H1 (cell line): Measurements from ENCODE around the gene ACKR1. TPM values are rescaled to one million over a fixed set of nuclear protein-coding genes. Genes with fewer than 3 reads are reported as not detected.

Source experiments
- ATF2 ChIP-seq: IDR thresholded peaks from 2 replicates; pipeline ENCODE4 v1.6.1; 2012; ENCODE audit warnings: low read length, inconsistent platforms
- CREB1 ChIP-seq: IDR thresholded peaks from 2 replicates; pipeline ENCODE4 v1.6.1; 2012; ENCODE audit warnings: inconsistent platforms
- RNF2 ChIP-seq: fragments of 200-900, 300-1000 bp; sonication (generic); IDR thresholded peaks from 2 replicates; pipeline ENCODE4 v1.7.1; 2016; ENCODE audit warnings: borderline replicate concordance, low read depth, mild to moderate bottlenecking, antibody characterized with exemption, low read length; ENCODE audit not compliant: poor library complexity, severe bottlenecking; ENCODE audit errors: missing control alignments
- SAP30 ChIP-seq: fragments of 300-600 bp; sonication (generic); IDR thresholded peaks from 2 replicates; pipeline ENCODE4 v1.7.1; 2012; ENCODE audit warnings: low read length, moderate library complexity, mild to moderate bottlenecking, inconsistent platforms; ENCODE audit not compliant: insufficient read depth, insufficient replicate concordance
- TAF1 ChIP-seq: IDR thresholded peaks from 2 replicates; pipeline ENCODE4 v1.6.1; 2011; ENCODE audit warnings: mild to moderate bottlenecking, low read depth, low read length
- TBP ChIP-seq: IDR thresholded peaks from 2 replicates; pipeline ENCODE4 v1.6.1; 2011; ENCODE audit warnings: low read depth, low read length, improper control_type of control experiment
- polyA plus RNA-seq, 7 experiments: library from polyadenylated mRNA; depleted of rRNA in 3 of 7; stranded (reverse) in 5 of 7; unstranded in 2 of 7; fragments of >200 nt in 5 of 7; fragments of 200-250 nt in 2 of 7; gene quantifications; 1 replicate in 5 of 7; 2 replicates in 1 of 7; 4 replicates in 1 of 7; pipeline versions ENCODE4 v1.2.1 to v1.2.3, GENCODE V29; 2011 to 2013; ENCODE audit warnings: missing spikeins in 2 of 7, mixed read lengths in 2 of 7
- total RNA-seq: library from RNA; stranded (reverse); fragmentation: NEBNext Ultra II Directional; extraction: Animal tissue kit (Norgen Biotek cat#: 25700); gene quantifications from 2 replicates; pipeline ENCODE4 v1.2.1, GENCODE V29; 2021

ACKR1 gene
- total and polyA plus RNA-seq, 2 of the 8 experiments (the other 6 are each of a cell fraction or from before 2014, with no cell fraction given): 0.61 to 1.00 TPM

- TF ChIP-seq ATF2: no peak
- TF ChIP-seq RNF2: no peak
- TF ChIP-seq TBP: no peak
- TF ChIP-seq CREB1: no peak
- TF ChIP-seq SAP30: no peak
- TF ChIP-seq TAF1: no peak
Observed at GRCh38 chr1:159175571-159175970, 29.1 kb upstream of the ACKR1 start (continued).
